Stimulated activated CD8-positive, alpha-beta memory T cell treated with anti-CD3 and anti-CD28 coated beads, Interleukin-4, amount 100 ng/mL, for 24 hours (primary cell): ENCODE data around the gene ESYT2.

Experiments
- DNase-seq: peaks from one replicate; pipeline ENCODE4 v3.0.0-alpha.2; 2020; ENCODE audit warnings: low read depth

Gene ESYT2

DNA sequence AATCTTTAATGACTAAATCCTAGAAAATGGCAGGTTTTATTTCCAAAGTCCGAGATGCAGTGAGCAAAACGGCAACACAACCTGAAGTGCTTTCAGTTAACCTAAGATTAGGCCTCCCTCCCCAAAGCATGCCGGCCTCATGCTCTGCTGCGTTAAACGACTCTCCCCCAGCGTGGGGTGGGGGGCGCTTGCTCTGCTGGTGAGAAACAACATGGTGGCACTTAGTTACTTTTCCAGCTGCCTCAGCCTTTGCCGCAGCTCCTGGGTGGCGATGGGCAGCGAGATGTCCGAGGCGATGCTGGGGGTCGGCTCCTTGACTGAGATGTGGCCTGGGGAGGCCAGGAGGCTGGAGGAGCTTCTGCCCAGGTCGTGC is 88.0 kb downstream of the ESYT2 start:
- no peak for DNase-seq

DNA sequence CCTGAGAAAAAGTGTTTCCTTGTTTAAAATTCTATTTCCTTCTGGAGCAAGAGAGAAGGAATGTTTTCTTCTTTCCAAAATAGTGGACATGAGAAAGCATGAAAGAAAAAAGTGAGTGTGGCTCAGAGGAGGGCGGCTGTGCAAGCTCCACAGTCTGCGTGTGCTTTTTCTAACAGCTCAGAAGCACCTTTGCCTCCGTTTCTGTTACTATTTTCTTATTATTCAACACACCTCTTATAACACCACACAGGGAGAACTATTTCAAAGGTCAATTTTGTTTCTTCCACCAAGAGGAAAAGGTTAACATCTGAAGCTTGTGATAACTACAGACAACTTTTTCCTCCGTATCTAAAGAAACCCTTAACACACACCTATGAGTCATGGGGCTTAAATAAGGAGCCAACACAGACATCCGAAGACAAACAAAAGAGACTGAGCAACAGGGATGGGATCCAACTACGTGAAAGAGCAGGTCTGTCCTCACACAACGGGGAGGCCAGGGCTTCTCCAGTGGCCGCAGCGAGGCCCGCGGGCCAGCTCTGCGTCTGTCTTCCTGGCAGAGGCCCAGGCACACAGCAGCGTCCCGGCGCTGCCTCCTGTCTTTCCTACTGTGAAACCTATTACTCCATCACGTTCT is 88.5 kb downstream of the ESYT2 start:
- DNase-seq: no peak

DNA sequence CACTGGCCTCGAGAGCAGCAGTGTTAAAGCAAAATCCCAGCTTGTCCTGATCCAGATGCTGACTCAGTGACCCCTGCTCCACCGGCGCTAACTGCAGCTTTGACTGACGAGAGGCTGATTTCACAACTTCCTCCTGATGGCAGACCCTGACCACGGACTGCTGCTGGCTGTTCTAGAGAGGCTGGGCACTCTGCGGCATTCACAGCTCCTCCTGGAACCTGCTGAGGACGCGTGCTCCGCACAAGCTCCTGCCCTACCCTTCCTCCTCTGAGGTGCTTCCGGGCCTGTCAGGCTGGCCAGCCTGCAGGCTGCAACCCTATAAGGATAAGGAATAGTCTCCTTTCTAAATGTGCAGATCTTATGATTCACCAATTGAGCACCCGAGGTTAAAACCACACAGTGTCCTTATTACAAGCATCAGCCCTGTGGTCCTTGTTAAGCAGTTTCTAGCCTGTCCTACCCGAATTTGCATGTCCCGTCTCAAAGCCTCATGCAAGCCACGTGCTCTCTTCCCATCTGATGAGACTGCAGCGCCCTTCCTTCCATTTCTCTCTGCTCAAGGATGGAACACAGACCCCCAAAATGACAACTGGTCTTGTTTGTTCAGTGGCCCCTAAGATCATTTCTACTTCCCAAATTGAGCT is 89.2 kb downstream of the ESYT2 start:
- DNase-seq: no peak

DNA sequence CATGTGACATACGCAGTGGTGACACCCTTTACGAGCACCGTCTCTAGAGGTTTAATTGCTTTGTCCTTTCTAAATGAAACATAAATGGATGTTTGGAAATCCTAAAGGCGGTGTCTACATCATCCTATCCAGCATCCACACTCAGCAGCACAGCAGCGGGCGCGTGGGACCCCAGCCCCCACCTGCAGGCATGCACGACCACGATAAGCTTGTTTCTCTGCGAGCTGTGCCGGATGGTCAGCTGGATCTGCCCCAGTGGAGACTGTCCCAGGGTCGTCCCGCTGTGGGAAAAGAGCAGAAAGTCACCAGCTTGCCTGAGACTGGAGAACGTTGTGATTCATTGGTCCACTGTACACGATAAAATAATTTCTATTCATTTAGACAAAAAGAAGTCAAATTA is 90.5 kb downstream of the ESYT2 start:
- no peak for DNase-seq

DNA sequence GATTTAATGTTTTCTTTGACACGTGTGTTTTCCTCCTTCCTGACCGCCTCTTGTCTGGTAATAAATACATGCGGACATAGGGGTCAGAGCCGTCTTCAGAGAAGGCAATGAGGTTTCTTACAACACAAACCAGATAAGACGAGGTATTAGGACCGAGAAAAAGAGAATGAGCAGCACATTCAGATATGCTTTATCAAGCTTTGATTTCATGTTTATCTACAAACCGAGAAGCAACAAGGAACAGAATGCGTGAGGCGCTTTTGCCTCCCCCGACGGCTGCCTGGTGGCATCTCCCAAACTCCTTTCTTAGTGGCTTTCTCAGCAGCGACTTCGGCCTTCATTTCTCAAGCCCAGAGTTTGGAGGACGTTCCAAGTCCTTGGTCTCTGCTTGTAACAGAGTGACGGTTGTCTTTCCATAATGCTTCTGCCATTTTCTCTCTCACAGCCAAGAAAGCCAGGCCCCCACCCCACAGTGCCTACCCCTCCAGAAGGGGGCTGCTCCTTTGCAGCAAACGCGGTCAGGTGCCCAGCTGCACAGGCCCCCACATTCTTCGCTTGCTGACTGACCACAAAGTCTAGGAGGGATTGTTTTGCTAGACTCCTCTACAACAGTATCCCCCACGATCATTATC is 92.1 kb downstream of the ESYT2 start:
- no peak for DNase-seq

DNA sequence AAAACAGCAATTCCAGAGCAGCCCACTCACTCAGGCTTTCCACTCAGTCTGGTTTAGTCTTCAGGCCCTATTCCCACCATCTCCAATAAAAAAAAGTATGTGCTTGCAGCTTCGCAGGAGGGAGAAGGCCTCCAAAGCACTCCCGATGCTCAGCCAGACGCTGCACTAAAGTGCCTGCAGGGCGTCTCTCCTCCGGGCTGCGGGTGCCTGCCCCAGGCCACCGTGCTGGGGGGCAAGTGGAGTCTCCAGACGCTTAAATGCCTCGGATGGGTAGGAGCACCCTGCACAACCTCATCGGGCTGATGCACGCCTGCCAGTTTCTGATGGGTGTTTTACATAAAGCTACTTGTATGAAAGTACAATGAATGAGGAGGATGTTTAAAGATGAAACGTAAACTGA is 93.4 kb downstream of the ESYT2 start:
- no peak for DNase-seq

DNA sequence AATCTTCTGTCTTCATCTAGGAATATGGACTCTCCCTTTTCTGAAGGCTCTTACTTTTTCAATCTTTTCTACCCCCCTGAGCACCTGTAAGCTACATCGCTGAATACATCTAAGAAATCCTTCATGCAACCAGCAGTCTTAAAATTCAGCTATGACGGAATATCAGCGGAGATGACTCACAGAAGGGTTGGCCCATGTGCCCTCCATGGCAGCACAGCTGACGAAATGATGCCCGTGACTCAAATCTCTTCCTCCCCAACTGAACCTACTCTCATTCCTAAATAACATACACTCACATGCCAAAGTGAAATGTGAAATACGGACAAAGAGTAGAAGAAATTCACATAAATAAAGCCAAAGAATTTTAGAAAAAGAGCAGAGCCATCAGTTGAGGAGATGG is 94.4 kb downstream of the ESYT2 start:
- no peak for DNase-seq

DNA sequence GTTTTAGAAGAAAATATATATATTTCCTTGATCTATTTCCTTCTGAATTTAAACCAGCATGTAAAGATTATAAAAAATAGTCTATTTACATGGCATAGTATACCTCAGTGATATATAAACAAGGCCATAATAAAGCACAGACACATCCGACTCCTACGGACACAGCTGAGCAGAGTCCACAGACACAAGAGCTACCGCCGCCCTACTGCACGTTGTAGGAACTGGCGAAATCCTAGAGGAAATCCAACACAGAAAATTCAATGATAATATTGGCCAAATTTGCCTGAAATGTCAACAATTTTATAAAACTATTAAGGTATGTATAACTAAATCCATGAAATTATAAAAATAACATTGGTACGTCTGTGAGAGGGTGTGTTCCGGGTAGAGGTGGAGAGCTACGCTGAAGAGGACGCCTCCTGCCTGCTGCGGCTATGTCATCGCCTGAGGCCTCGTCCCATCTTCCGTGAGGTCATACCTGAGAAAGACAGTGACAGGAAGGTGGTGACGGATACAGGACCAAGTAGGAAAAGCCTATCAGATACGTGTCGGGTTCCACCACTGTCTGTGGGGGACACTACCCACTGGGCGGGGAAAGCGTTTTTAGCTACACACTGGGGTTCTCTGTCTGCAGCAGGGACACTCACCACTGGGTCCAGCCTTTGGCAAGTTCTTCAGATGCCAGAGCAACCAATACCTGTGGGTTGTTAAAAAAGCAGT is 95.4 kb downstream of the ESYT2 start:
- DNase-seq: no peak

DNA sequence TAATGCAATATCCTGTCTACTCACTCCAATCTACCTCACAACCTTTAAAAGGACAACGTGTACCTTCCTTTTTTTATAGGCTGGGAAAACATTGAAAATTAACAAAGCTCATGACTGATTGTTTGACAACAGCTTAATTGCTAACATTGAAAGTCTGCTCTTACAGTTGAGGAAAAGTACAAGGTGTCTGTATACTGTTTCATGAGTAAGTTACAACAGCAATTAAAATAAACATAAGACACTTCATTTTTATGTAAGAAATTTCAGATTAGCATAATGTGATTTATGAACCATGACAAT is 96.1 kb downstream of the ESYT2 start:
- no peak for DNase-seq

DNA sequence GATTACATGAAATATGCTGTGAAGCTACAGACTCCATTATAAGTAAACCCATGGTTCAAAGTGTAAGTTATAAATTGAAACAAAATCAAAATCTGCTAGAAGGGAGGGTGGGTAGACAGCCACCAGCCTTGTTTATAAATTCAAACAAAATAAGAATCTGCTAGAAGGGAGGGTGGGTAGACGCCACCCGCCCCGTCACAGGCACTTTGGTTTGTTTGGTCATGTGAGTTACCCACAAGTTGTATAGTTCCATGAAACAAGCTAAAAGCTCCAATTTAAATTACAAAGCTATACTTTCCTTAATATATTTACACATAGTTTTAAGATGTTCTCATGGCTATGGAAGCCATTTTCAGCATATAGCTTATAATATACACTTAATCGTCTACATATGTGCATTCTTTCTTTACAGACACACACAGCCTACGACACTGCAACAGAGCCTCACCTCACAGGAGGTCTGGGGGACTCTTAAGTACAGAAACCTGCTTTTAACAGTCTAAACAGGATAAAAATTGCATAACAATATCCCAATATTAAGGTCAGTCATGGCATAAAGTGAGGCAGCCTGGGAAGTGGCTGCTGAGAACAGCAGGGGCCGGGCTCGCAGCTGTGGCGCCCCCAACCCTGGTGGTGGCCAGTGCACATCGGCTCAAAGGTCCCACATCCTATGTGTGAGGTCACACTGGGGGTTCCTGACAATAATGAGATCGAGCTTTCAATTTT is 96.7 kb downstream of the ESYT2 start:
- DNase-seq: no peak

DNA sequence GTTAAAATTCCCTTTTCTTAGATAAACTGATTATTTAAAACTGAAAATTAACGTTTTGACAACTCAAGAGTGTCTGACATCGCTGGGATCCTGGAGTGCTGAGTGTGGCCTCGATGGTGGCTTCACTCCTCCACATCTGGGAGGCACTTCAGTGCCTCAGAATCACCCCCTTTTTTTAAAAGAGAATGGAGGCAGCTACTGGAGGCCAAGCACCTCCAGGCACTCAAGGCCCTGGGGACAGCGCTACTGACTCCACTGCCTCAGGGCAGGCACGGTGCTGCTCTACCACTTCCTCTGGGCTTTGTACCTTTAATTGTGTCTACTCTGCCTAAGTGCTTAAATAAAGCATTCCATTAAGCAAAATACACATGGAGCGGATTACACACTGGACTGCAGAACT is 97.5 kb downstream of the ESYT2 start:
- DNase-seq: no peak

DNA sequence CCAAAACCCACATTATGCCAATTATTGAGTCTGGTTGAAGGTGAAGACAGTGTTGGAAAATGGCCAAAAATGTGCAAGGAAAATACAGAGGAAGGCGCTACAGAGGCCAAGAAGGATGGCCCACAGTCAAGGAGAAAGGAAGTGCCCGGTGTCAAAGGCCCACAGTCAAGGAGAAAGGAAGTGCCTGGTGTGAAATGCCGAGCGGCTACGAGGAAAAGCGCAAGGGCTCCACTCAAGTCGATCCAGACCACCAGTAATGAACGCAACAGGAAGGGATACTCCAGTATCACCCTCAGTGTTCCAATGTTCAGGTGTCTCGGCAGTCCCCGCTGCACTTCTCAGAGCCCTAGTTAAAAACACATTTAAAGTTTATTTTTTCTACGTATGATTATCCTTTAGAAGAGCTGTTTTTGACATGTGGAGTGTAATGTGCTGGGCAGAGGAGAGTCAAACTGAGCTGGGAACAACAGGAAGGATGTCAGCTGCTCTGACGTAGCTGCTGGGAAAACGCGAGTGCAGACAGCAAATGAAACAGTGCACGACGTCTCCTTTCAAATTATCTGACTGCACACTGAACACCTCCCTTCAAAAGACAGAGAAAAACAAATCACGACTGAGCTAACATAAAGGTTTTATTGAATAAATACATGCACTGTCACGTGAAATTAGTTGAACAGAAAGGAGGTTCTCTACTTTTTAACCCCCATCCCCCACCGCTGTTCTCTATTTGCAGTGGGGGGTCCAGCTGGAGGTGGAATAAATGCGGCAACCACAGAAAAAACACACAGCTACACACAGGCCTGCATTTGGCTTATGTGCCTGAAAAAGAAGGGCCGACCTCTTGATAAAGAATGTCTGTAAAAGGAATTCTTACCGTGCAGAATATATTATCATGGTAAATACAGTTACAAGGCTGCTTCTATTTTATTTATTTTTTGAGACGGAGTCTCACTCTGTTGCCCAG is 98.6 kb downstream of the ESYT2 start:
- DNase-seq: no peak

DNA sequence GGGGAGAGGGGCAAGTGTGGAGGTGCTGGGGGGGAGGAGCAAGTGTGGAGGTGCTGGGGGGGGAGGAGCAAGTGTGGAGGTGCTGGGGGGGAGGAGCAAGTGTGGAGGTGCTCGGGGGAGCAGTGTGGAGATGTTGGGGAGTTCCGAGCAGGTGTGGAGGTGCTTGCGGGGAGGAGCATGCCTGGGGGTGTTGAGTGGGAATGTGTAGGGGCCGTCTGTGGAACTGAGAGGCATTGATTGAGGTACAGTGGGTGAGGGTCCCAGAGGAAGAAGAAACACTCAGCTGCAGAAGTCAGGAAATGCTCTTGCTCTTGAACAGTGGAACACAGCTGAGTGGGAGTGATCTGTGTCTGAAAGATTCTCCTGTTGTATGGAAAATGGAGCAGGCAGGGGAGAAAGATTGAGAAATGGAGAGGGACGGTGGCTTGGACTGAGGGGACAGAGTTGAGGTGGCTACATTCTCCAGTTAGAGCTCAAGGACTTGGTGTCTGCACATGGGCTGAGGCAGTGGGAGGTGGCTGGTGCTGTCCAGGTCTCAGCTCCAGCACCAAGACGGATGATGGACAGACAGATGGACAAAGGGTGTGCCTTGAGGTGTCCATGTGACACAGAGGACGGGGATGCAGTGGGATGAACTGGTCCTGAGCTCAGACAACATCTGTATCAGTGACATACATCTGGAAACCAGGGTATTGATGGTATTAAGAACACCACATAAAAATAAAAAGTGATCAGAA is 99.5 kb downstream of the ESYT2 start:
- DNase-seq: no peak

DNA sequence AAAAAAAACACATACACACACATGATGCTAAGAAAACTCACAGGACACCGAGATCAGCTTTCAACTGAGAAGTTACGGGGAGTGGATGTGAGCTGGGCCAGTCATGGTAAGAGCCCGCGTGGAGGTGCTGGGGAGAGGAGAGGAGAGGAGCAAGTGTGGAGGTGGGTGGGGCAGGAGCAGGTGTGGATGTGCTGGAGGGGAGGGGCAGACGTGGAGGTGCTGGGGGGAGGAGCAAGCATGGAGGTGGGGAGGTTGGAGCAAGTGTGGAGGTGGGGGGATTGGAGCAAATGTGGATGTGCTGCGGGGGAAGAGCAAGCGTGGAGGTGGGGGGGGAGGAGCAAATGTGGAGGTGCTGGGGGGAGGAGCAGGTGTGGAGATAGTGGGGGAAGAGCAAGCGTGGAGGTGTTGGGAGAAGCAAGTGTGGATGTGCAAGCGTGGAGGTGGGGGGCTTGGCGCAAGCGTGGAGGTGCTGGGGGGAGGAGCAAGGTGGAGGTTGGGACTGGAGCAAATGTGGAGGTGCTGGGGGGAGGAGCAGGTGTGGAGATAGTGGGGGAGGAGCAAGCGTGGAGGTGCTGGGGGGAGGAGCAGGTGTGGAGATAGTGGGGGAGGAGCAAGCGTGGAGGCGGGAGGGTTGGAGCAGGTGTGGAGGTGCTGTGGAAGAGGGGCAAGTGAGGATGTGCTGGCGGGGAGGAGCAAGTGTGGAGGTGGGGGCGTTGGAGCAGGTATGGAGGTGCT is 100.2 kb downstream of the ESYT2 start:
- no peak for DNase-seq

DNA sequence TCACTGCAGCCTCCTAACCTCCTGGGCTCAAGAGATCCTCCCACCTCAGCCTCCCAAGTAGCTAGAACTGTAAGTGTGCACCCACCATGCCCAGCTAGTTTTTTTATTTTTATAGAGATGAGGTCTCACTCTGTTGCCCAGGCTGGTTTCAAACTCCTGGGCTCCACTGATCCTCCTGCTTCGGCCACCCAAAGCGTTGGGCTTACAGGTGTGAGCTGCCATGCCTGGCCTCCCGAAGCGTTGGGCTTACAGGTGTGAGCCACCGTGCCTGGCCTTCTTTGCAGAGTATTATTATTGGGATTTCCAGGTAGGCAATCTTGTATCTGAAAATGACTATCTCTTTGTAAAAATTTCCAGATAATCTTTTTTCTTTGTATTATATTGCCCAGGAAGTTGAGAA is 101.6 kb downstream of the ESYT2 start:
- DNase-seq: no peak

DNA sequence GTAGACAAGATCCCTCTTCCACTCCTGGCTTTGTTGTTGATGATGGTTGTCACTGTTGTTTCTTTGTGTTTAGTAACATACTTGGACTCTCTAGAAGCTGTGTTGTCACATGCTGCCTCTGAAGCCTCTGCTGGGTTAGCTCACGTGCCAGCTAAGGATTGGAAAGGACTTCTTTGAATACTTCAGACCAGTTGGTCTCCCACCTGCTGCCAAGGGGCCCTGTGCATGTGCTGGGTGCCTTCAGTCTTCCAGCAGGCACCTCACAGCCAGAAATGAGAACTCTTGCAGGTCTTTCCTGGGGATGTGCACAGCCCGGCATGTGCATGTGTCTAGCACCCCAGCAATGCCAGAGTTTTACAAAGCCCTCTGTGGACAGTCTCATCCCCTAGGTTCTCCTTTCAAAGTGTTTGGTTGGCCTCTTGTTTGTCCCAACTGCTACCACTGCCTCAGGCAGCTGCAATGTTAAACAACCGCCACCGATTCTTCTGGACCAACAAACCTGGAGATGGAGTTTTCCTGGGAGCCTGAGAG is 103.0 kb downstream of the ESYT2 start:
- no peak for DNase-seq

DNA sequence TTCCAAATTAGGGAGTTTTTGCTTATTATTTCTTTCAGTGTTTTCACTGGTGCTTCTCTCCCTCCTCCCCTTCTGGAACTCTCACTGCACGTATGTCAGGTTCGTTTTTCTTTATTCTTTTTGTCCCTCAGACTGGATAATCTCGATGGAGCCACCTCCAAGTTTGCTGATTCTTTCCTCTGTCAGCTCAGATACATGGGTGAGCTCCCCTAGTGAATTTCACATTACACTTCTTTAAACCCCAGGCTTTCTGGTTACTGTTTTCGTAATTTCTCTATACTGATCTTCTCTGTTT is 103.9 kb downstream of the ESYT2 start:
- no peak for DNase-seq

DNA sequence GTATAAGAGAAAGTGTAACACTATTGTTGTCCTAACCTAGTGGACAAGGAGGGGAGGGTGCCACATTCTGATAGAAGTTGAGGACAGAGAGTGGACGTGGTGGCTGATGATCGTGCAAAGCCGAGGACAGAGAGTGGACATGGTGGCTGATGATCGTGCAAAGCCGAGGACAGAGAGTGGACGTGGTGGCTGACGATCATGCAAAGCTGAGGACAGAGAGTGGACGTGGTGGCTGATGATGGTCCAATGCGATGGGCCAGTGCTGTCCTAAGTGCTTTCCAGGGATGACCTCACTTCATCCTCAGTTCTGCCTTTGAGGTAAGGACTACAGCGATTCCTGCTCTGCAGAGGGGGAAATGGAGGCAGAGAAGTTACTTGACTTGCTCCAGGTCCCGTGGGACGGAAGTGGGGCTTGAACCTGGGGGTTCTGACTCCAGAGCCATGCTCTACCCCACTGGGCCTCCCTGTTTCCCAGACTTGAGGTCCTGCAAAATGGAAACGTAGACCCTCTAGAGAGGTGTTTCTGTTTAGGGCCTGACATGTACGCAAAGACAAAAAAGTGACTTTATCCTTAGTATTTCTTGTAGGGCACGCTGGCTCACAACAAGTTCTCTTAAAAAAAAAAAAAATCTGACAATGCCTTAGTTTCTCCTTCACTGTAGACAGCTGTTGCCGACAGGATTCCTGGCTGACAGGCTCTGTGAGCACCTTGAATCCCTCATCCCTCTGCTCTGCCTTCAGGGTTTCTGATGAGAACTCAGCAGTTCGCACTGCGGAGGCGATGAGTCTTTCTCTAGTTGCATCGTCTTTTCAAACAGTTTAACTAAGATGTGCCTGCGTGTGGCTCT is 104.4 kb downstream of the ESYT2 start:
- DNase-seq: no peak

DNA sequence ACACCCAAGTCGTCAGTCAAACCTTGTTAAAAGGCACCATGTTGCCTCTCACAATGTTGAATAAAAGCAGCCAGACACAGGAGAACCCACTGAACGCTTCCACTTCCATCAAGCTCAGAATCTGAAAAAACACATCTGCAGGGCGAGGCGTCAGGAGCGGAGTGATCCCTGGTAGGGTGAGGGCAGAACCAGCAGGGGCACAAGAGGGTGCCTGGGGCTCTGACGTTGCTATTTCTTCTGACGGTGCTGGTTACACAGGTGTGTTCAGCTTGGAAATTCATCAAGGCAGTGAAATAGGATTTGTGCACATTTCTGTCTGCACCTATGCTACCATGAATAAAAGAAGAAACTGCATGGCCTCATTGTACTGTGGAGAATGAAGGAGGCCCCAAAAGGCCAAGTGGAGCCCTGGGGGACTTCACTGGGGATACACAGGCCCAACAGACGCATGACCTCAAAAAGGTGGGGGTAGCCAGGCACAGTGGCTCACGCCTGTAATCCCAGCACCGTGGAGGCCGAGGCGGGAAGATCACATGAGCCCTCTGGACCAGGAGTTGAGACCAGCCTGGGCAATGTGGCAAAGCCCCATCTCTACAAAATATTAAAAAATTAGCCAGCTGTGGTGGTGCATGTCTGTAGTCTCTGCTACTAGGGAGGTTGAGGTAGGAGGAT is 105.5 kb downstream of the ESYT2 start:
- no peak for DNase-seq
